GM18861 (cell line): ENCODE results near the gene PLEKHH1.
"Not testable (repeated sequence)": the region's sequence is repeated elsewhere in the genome, so short reads cannot be mapped to it uniquely, and the experiment has no call there.

Source experiments
- ATAC-seq: cut with Tn5 transposase; IDR thresholded peaks from one replicate; pipeline ENCODE4 v1.9.1; 2021; ENCODE audit not compliant: unreplicated experiment

PLEKHH1 gene

DNA sequence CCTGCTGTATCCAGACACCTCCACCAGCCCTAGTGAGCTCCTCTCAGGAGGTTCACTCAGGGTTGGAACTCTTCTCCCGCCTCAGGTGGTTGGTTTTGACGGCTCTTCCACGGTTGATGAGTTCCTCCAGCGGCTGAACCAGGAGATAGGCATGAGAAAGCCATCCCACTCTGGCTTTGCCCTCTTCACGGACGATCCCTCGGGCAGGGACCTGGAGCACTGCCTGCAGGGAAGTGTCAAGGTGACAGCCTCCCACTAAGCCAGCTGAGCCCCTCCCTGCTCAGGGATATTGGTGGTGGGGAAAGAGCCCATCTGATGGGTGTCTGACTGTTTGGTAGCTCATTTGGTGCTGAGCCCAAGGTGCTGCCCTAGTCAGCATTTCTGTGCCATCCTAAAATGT is 46.5 kb downstream of the PLEKHH1 start:
- no peak for ATAC-seq

DNA sequence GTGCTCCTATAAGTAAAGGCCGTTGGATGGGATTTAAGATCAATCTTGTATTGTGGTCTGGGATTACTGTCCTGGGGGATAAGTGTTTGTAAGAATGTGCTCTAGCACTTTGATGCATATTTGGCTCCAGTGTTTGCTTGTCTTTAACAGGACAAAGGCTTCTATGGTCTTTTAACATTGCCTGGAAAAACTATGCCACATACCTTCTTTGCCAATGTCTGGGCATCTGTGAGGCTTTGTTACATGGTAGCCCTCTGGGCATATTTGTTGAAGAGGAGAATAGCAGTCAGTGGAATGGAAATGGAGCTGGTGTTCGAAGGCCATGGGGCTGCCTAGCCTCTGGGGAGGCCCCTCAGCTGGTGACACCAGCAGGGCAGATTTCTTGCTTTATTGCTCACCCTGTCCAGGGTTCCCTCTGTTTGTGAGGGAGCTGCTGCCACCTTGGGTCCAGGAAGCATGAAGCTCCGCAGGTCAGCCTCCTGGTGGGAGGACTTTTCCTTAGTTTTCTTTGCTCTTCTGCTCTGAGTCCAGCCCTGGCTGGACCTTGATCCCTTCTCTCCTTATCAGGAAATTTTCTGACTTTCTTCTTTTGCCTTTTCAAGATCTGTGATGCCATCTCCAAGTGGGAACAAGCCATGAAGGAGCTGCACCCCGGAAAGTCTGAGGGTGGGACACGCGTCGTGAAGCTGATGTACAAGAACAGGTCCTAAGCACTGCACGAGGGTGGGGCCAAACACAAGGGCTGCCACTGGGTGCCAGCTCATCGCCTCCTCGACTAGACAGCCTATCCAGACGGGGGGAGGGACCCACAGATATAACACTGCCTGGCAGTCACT is 47.5 kb downstream of the PLEKHH1 start:
- no peak for ATAC-seq

GRCh38 chr14:67581643-67582042 is 48.6 kb downstream of the PLEKHH1 start:
- ATAC-seq: no peak

GRCh38 chr14:67582061-67582460 is 49.0 kb downstream of the PLEKHH1 start:
- ATAC-seq: no peak

DNA sequence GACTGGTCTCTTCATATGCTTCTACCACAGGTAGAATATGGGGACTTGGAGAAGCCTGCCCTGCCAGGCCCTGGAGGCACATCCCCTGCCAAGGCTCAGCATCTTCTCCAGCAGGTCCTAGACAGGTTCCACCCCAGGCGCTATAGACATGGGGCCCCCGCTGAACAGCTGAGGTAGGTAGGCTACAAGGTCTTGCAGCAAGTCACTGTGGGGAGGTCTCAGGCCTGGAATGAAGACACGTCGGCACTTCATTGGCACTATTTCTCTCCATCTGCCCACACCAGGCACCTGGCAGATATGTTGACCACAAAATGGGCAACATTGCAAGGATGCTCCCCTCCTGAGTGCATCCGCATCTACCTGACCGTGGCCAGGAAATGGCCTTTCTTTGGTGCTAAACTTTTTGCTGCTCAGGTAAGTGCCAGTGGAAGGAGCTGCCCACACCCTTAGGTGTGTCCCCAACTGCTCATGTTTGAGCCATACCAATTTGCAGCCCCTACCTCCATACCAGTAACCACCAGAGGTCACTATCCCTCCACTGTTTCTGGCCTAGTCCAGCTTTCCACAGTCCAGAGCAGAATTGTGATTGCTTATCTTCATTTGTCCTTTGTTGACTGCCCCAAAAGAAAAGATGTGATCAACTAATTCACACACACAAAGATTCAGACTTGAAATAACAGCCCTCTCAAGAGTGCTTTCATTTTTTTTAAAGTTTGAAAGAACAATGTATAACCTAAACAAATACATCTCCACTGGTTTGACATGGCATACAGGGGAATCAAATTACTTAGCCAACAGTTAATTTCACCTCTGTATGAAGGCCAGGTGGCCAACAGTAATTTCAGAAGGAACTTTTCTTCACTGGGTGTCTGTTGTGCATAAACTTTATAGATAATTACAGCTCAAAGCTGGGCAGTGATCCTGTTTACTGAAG is 50.9 kb downstream of the PLEKHH1 start:
- no peak for ATAC-seq

DNA sequence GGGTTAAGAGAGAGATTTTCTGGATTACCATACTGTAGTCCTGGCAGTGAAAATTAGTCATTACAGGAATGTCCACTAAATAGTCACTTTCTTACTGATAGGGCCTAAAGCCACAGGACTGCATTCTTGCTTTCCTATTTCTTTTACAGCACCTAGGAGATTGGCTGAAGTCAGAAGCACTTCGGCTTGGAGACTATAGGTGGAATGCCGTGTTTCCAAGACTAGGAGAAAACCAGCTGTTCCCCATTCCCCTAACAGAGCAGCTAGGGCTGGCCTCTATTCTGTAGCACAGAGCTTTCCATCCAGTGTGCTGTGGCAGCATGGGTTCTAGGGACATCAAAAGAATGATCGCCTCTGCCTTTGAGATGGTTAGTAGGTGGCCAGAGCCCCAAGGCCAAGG is 51.9 kb downstream of the PLEKHH1 start:
- ATAC-seq: no peak

DNA sequence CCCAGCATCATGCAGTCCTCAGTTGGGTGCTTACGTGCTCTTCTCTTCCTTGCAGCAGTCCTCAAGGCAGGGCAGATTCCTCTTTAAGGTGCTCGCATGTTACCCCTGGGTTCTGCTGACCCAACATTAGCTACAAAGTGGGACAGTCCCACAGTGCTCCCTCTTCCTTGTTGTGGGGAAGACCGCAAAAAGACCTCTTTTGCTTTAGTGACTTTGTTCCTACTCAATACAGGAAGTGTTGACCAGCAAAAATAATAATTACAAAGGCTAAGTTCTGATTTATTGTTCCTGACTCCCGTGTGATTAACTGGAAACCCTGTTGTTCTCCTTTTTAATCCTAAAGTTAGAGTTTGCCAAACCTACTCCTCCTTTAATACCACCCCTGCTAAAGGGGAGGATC is 53.3 kb downstream of the PLEKHH1 start:
- ATAC-seq: no peak

DNA sequence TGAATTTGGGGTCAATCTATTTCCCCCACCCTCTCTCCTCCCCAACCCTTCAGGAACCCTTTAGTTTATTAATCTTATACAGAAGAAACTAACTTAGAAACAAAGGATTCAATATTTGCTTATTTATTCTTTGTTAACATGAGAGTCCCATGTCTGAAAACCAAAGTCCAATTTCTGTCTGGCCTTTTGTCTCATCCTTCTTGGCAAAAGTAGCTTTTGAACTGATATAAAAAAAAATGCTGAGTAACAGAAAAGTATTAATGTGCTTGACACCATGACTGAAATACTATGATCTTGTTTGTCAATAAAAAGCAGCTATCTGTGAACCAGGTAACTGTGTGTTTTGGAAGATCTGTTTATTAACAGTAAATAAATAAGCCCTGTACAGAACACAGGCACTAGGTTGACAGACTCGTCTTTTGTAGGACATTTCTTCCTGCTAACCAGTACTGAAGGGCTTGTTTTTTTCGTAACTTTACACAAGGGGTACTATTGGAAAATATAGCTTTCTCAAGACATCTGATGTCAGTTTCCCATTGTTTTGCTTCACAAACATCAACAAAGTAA is 56.2 kb downstream of the PLEKHH1 start:
- no peak for ATAC-seq

- not testable (repeated sequence) for ATAC-seq
These were observed 60.6 kb downstream of the PLEKHH1 start for GRCh38 chr14:67593650-67594049.

- ATAC-seq: no peak
These were observed 62.3 kb downstream of the PLEKHH1 start for GRCh38 chr14:67595392-67595791.

- ATAC-seq: peak; percentile 75
These were observed 66.8 kb downstream of the PLEKHH1 start, which contains the start of gene PIGH for GRCh38 chr14:67599698-67600561. TSS of gene PIGH (minus strand) at chr14:67600268. CDS start at chr14:67600203, 65 bp downstream.

GRCh38 chr14:67600562-67600974 is 67.5 kb downstream of the PLEKHH1 start:
- not testable (repeated sequence) for ATAC-seq

- no peak for ATAC-seq
These were observed 69.0 kb downstream of the PLEKHH1 start for GRCh38 chr14:67602076-67602475.

GRCh38 chr14:67602995-67603545 is 70.0 kb downstream of the PLEKHH1 start:
- peak; percentile 56 for ATAC-seq

DNA sequence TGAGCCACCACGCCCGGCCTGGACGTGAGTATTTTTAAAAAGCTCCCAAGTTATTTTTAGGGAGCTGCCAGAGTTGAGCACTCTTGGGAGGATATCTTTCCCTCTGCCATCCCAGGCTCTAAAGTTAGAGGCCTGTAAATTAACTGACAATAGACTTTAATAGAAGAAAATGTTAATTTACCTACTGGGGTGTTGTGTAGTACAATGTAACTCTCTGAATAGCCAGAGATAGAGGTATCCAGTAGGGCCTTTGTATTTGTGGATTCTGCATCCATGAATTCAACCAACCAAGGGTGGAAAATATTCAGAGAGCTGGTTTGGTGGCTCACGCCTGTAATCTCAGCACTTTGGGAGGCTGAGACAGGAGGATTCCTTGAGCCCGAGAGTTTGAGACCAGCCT is 74.6 kb downstream of the PLEKHH1 start:
- no peak for ATAC-seq

- ATAC-seq: no peak
These were observed 76.7 kb downstream of the PLEKHH1 start for GRCh38 chr14:67609642-67610310.

GRCh38 chr14:67610491-67610890 is 77.4 kb downstream of the PLEKHH1 start:
- ATAC-seq: no peak

DNA sequence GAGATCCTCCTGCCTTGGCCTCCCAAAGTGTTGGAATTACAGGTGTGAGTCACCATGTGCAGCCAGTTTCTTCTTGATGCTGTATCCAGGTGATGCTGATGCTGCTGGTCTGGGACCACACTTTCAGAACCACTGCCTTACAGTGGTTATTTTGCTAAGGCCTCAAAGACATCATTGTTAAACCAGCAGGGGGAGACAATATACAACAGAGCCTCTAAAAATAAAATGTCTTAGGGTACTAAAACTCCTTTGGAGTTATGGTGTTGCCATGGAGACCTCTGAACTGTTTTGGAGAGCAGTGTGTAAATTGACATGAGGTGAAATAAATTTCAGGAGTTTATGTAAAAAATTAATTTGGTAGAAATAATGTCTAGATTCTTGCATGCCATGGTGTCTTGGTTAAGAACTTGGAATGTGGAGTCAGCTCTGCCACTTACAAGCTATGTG is 85.5 kb downstream of the PLEKHH1 start:
- no peak for ATAC-seq

GRCh38 chr14:67619446-67620216 is 86.5 kb downstream of the PLEKHH1 start, which contains the start of gene ARG2:
TSS of gene ARG2 (plus strand) at chr14:67619920. CDS start at chr14:67619978, 58 bp downstream.
- peak; percentile 79 for ATAC-seq
